ENCODE data around the gene OXCT2.

The OXCT2 gene

GRCh38 chr1:39761557-39762260 lies 9.4 kb downstream of the OXCT2 start:
- no peak for DNase-seq

- DNase-seq, result no peak
These were observed 10.1 kb downstream of the OXCT2 start for GRCh38 chr1:39761016-39761415.

- no peak for DNase-seq
These were observed 10.8 kb downstream of the OXCT2 start for GRCh38 chr1:39760074-39761008.

GRCh38 chr1:39759436-39759726 lies 11.8 kb downstream of the OXCT2 start:
- DNase-seq, result no peak

- DNase-seq, result no peak
These were observed 12.4 kb downstream of the OXCT2 start for GRCh38 chr1:39758556-39759435.

GRCh38 chr1:39757501-39757900 lies 13.6 kb downstream of the OXCT2 start:
- no peak for DNase-seq

- no peak for DNase-seq
These were observed 15.0 kb downstream of the OXCT2 start for GRCh38 chr1:39755965-39756659.

GRCh38 chr1:39754906-39755504 lies 16.1 kb downstream of the OXCT2 start:
- no peak for DNase-seq

GRCh38 chr1:39754026-39754570 lies 17.1 kb downstream of the OXCT2 start:
- DNase-seq, result no peak

GRCh38 chr1:39753132-39754025 lies 17.8 kb downstream of the OXCT2 start:
- DNase-seq, result no peak

- no peak for DNase-seq
These were observed 18.4 kb downstream of the OXCT2 start for GRCh38 chr1:39752703-39753102.

GRCh38 chr1:39751595-39751994 lies 19.6 kb downstream of the OXCT2 start:
- no peak for DNase-seq

GRCh38 chr1:39745016-39745670 lies 26.0 kb downstream of the OXCT2 start:
- no peak for DNase-seq

- peak; percentile 88 for DNase-seq
These were observed 32.4 kb downstream of the OXCT2 start, which contains the start of gene PPIE for GRCh38 chr1:39738622-39739366. TSS of gene PPIE (plus strand) at chr1:39738882. CDS start at chr1:39738901, 19 bp downstream.

- no peak for DNase-seq
These were observed 33.5 kb downstream of the OXCT2 start for GRCh38 chr1:39737546-39738169.

GRCh38 chr1:39735731-39736130 lies 35.4 kb downstream of the OXCT2 start:
- no peak for DNase-seq

GRCh38 chr1:39733161-39733560 lies 38.0 kb downstream of the OXCT2 start:
- DNase-seq, result no peak

- DNase-seq, result no peak
These were observed 38.4 kb downstream of the OXCT2 start for GRCh38 chr1:39732730-39733129.

GRCh38 chr1:39729842-39730241 lies 41.3 kb downstream of the OXCT2 start:
- DNase-seq, result no peak

Data from retina (tissue), 1 donor.